AG10803 (cell line): ENCODE measurements around the gene WWOX.

Experiments
- DNase-seq: peaks from one replicate; pipeline ENCODE4 v3.0.0; 2010; ENCODE audit warnings: low read depth
- H3K4me3 ChIP-seq: 2 replicates; pipeline ENCODE4 v1.5.1; 2011; ENCODE audit warnings: mild to moderate bottlenecking, low read length, control low read depth
- TF ChIP-seq, protein P1 (sequence below): conservative IDR thresholded peaks from 2 replicates; pipeline ENCODE4 v1.5.1; 2011; ENCODE audit warnings: mild to moderate bottlenecking, low read length, control low read depth, inconsistent platforms

WWOX gene

DNA sequence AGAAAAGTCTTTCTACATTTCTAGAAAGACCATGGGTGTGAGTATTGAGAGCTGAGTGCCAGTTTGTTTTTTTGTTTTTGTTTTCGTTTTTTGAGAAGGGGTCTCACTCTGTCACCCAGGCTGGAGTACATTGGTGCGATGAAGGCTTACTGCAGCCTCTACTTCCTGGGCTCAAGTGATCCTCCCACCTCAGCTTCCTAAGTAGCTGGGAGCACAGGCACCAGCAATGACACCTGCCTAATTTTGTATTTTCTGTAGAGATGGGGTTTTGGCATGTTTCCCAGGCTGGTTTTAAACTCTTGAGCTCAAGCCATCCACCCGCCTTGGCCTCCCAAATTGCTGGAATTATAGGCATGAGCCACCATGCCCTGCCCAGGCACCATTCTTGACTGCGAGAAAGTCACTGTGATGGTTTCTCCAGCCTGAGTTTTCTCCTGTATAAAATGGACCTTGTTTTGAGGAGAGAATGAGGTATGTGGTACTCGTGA is 827.3 kb downstream of the WWOX start:
- TF ChIP-seq, protein P1, sequence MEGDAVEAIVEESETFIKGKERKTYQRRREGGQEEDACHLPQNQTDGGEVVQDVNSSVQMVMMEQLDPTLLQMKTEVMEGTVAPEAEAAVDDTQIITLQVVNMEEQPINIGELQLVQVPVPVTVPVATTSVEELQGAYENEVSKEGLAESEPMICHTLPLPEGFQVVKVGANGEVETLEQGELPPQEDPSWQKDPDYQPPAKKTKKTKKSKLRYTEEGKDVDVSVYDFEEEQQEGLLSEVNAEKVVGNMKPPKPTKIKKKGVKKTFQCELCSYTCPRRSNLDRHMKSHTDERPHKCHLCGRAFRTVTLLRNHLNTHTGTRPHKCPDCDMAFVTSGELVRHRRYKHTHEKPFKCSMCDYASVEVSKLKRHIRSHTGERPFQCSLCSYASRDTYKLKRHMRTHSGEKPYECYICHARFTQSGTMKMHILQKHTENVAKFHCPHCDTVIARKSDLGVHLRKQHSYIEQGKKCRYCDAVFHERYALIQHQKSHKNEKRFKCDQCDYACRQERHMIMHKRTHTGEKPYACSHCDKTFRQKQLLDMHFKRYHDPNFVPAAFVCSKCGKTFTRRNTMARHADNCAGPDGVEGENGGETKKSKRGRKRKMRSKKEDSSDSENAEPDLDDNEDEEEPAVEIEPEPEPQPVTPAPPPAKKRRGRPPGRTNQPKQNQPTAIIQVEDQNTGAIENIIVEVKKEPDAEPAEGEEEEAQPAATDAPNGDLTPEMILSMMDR, result no peak
- no peak for DNase-seq
- H3K4me3 ChIP-seq, result no peak overlapping the region

DNA sequence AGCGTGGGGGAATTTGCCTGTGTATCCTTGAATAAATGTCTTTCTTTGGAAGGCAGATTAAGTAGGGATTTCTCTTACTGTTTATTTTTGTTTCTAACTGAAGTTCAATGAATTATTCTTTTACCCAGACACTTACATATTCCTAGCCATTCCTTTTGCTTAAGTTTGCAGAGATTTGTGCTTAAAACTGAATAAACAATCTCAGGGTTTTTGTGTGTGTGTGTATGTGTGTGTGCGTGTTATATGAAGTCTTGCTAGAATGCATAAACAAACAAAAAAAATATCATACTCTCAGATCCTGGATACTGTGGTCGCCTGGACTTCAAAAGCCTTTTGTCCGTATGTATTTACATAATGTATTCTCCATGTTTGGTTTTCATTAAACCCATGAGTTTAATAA is 828.3 kb downstream of the WWOX start:
- TF ChIP-seq, protein P1, result no peak
- H3K4me3 ChIP-seq, result no peak overlapping the region
- DNase-seq, result no peak

DNA sequence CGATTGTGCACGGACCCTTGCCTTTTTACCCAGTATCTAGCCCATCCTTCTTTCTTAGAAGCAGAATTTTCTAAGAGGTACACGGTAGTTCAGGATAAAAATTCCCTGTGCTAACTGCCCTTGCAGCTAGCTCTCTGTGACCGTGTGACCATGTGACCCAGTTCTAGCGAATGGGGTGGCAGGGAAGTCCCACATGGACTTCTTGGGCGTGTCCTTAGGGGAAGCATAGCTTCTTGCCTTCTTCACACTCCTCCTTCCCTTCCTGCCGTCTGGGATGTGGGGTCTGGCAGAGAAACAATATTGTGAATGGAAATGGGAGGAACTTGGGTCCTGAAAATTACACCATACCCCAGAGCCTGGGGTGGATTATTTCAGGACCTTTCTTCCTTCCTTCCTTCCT is 830.4 kb downstream of the WWOX start:
- H3K4me3 ChIP-seq, result no peak overlapping the region
- no peak for DNase-seq
- TF ChIP-seq, protein P1, result no peak

DNA sequence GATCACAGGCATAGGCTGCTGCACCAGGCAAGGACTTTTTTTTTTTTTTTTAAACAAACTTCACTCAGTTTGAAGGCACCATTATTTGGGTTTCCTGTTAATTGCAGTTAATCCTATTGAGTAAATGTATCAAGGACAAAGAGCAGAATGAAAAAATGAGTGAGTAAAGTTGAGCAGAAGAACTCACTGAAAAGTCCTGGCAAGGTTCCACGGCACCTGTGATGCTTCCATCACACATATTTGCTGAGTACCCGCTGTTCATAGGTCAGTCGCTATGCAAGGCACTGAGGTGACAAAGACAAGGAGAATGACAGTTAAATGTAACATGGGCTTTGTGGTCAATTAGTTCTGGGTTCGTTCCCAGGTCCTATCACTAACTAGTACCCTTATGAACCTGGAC is 831.1 kb downstream of the WWOX start:
- TF ChIP-seq, protein P1, result no peak
- DNase-seq, result no peak
- no peak overlapping the region for H3K4me3 ChIP-seq

DNA sequence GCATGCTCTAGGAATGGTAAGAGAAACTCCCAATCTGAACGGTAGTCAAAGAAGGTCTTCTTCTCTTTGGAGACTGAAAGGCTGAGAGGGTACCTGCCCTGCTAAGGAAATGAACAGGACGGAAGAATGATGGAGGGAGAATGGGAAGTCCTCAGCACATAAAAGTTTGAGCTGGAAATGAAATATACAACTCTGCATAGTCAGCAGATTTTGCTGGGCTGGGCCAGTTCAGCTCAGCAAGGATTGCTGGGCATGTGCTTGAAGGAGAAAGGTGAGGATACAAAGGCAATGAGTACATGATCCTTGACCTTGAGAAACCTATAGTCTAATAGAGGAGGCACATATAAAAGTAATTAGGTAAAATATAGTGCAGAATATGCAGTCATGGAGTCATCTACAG is 831.8 kb downstream of the WWOX start:
- no peak overlapping the region for H3K4me3 ChIP-seq
- DNase-seq, result no peak
- TF ChIP-seq, protein P1, result no peak

DNA sequence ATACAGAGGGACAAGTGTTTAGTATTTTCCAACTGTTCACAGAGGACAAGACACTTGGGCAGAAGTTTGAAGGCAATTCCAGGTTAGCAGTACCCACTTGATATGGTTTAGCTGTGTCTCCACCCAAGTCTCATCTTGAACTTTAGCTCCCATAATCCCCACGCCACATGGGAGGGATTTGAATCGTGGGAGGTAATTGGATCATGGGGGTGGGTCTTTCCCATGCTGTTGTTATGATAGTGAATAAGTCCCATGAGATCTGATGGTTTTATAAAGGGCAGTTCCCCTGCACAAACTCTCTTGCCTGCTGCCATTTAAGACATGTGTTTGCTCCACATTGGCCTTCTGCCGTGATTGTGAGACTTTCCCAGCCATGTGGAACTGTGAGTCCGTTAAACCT is 832.2 kb downstream of the WWOX start:
- TF ChIP-seq, protein P1, result no peak
- no peak for DNase-seq
- H3K4me3 ChIP-seq, result no peak overlapping the region

DNA sequence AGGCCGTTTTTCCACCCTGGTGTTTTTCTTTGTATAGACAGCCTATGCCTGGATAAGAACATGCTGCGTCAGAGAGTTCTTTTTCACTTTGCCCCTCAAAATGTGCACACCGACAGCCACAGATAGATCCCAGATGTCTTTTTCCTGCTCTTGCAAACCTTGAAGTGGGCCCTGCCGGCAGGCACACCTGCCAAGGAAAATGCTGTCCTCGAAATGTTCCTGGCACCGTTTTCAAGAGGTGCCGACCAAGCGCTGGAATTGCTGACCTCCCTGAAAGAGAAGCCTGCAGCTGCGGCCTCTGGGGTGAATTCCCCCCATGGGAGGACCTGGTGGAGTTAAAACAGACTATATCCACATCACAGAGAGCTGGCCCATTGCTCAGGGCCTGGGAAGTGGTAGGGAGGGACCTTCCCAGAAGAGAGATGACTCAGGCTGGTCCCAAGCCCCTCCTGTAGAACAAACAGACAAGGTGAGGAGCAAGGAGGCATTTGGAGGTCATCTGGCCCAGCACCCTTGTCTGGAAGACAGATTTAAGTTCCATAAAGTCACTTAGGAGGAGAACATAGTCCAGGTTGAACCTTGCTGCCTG is 833.0 kb downstream of the WWOX start:
- TF ChIP-seq, protein P1, result no peak
- DNase-seq, result no peak

More for the DNA sequence above, 833.0 kb downstream of the WWOX start:
- no peak overlapping the region for H3K4me3 ChIP-seq
